Fibroblast of lung (primary cell): Measurements from ENCODE around the gene SERPINE2.

Source experiments
- EZH2 ChIP-seq: IDR thresholded peaks from 2 replicates; pipeline ENCODE4 v1.5.1; 2012; ENCODE audit warnings: low read length, control low read depth, mild to moderate bottlenecking; ENCODE audit errors: missing control alignments
- TF ChIP-seq, protein P1 (sequence below), 2 donors: IDR thresholded peaks in 1 of 2; conservative IDR thresholded peaks in 1 of 2; 1 replicate in 1 of 2; 2 replicates in 1 of 2; pipeline ENCODE4 v1.5.1; 2011 to 2012; ENCODE audit warnings: low read length in 2 of 2, control low read depth in 1 of 2, inconsistent platforms in 1 of 2, low read depth in 1 of 2, mild to moderate bottlenecking in 1 of 2

DNA sequence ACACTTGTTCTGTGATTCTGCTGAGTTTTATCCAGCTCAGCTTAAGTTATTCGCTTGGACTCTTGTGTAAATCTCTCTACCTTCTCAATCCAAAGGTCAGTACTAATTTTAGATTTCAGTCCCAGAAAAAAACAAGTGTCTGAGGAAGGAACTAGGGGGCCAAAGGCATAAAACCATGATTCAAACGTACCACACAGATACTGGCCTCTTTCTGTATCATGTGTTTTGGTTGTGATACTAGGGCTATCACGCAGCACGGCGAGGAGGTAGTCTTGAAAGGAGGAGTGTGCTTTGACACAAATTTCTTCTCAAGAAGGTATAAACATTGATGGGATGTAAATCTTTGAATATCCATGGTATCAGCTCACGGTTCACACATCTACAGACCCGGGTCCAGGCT, 8.3 kb downstream of the SERPINE2 start:
- TF ChIP-seq, protein P1, sequence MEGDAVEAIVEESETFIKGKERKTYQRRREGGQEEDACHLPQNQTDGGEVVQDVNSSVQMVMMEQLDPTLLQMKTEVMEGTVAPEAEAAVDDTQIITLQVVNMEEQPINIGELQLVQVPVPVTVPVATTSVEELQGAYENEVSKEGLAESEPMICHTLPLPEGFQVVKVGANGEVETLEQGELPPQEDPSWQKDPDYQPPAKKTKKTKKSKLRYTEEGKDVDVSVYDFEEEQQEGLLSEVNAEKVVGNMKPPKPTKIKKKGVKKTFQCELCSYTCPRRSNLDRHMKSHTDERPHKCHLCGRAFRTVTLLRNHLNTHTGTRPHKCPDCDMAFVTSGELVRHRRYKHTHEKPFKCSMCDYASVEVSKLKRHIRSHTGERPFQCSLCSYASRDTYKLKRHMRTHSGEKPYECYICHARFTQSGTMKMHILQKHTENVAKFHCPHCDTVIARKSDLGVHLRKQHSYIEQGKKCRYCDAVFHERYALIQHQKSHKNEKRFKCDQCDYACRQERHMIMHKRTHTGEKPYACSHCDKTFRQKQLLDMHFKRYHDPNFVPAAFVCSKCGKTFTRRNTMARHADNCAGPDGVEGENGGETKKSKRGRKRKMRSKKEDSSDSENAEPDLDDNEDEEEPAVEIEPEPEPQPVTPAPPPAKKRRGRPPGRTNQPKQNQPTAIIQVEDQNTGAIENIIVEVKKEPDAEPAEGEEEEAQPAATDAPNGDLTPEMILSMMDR (conservative IDR thresholded peaks at IDR 0.05 in 1 of 2, IDR thresholded peaks at IDR 0.05 in 1 of 2; ENCODE audit: low read depth in 1 of 2, low read length in 2 of 2) = no peak
- no peak for TF ChIP-seq EZH2
